Body of pancreas (tissue), 4 donors: ENCODE results near the gene METTL4.

Source experiments
- POLR2A ChIP-seq, 3 donors: fragments of 450-650 bp; IDR thresholded peaks; one replicate each; pipeline ENCODE4 v1.6.1; 2016; ENCODE audit warnings: antibody characterized with exemption in 3 of 3, mild to moderate bottlenecking in 2 of 3
- TF ChIP-seq, protein P1 (sequence below), 7 experiments: fragments of 450-650 bp in 4 of 7; fragments of 200-600 bp in 3 of 7; sonication (generic) in 3 of 7; IDR thresholded peaks; one replicate each; pipeline ENCODE4 v1.5.1; 2016 to 2019; ENCODE audit warnings: antibody characterized with exemption in 7 of 7

DNA sequence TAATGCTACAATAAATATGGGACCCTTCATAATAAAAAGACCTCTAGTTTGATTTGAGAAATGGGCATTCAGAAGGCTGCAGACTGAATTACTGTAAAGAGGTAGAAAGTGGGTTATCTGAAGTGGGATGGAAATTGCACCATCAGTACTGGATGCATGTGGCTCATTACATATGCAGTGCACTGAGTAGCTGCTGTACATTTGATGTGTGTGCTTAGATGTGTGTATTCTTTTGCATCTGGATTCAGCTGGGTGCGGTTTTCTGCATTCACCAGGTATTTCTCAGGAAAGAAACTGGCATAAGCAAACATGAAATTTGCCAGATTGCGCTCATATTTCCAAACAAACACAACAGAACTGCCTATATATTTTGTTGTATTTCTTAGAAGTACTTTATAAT lies 38.3 kb upstream of the METTL4 start:
- TF ChIP-seq, protein P1, sequence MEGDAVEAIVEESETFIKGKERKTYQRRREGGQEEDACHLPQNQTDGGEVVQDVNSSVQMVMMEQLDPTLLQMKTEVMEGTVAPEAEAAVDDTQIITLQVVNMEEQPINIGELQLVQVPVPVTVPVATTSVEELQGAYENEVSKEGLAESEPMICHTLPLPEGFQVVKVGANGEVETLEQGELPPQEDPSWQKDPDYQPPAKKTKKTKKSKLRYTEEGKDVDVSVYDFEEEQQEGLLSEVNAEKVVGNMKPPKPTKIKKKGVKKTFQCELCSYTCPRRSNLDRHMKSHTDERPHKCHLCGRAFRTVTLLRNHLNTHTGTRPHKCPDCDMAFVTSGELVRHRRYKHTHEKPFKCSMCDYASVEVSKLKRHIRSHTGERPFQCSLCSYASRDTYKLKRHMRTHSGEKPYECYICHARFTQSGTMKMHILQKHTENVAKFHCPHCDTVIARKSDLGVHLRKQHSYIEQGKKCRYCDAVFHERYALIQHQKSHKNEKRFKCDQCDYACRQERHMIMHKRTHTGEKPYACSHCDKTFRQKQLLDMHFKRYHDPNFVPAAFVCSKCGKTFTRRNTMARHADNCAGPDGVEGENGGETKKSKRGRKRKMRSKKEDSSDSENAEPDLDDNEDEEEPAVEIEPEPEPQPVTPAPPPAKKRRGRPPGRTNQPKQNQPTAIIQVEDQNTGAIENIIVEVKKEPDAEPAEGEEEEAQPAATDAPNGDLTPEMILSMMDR (IDR thresholded peaks at IDR 0.05): no peak
- no peak for TF ChIP-seq POLR2A (IDR thresholded peaks at IDR 0.05)
